Measurements from ENCODE around the gene SMG9.

- TF ChIP-seq EZH2 (IDR thresholded peaks at IDR 0.05; ENCODE audit: low read length, missing control alignments) (no peak), CTCF (conservative IDR thresholded peaks at IDR 0.05 in 1 of 2, IDR thresholded peaks at IDR 0.05 in 1 of 2; ENCODE audit: low read depth in 1 of 2, low read length in 2 of 2) (no peak)
These were observed 29.6 kb upstream of the SMG9 start for GRCh38 chr19:43784241-43784980.

Measured in fibroblast of lung (primary cell).